Measurements from ENCODE around the gene DLG1. TPM values are rescaled to one million over a fixed set of nuclear protein-coding genes. Genes with fewer than 3 reads are reported as not detected.
"Not testable (repeated sequence)": the region's sequence is repeated elsewhere in the genome, so short reads cannot be mapped to it uniquely, and the experiment has no call there.

DLG1 gene
- total and polyA plus RNA-seq, 4 donors, result 47.8 to 130 (median 67.9) TPM

- WGBS (ENCODE audit: insufficient coverage), result 100% methylated on average over 1 of the region's 4 CpGs
- no peak for DNase-seq (ENCODE audit: low read depth in 4 of 6, low spot score in 6 of 6)
These were observed 214.9 kb downstream of the DLG1 start for GRCh38 chr3:197083486-197083885.

GRCh38 chr3:197082871-197083270 lies 215.5 kb downstream of the DLG1 start:
- H3K4me1 ChIP-seq (ENCODE audit: control insufficient read depth, insufficient read depth, low read length), result no peaks in the 10 kb centered on the region
- H3K27ac ChIP-seq (ENCODE audit: low read depth, low read length), result no peak overlapping the region
- no peak overlapping the region for H3K4me3 ChIP-seq (ENCODE audit: low read depth, low read length)
- DNase-seq (ENCODE audit: low read depth in 4 of 6, low spot score in 6 of 6), result peak in 1 of 6 donors; percentile 20
- WGBS (ENCODE audit: insufficient coverage), result no CpG with 5 or more reads among the region's 2 CpGs
- H3K9me3 ChIP-seq (ENCODE audit: control insufficient read depth, insufficient read depth, low read length), result no peaks in the 10 kb centered on the region
- peaks cover 4% of the 10 kb centered on the region for H3K36me3 ChIP-seq (ENCODE audit: control insufficient read depth, insufficient read depth, low read length)
- H3K27me3 ChIP-seq (ENCODE audit: control insufficient read depth, insufficient read depth, low read length), result no peaks in the 10 kb centered on the region

More at GRCh38 chr3:197083486-197083885, 214.9 kb downstream of the DLG1 start:
- Histone ChIP-seq H3K4me3 (ENCODE audit: low read depth, low read length) (no peak overlapping the region), H3K27me3 (ENCODE audit: control insufficient read depth, insufficient read depth, low read length) (no peaks in the 10 kb centered on the region), H3K4me1 (ENCODE audit: control insufficient read depth, insufficient read depth, low read length) (no peaks in the 10 kb centered on the region), H3K36me3 (ENCODE audit: control insufficient read depth, insufficient read depth, low read length) (peaks cover 4% of the 10 kb centered on the region), H3K27ac (ENCODE audit: low read depth, low read length) (no peak overlapping the region), H3K9me3 (ENCODE audit: control insufficient read depth, insufficient read depth, low read length) (no peaks in the 10 kb centered on the region)

- DNase-seq (ENCODE audit: low read depth in 4 of 6, low spot score in 6 of 6), result no peak
- no peak overlapping the region for H3K27ac ChIP-seq (ENCODE audit: low read depth, low read length)
- H3K4me1 ChIP-seq (ENCODE audit: control insufficient read depth, insufficient read depth, low read length), result no peaks in the 10 kb centered on the region
- WGBS (ENCODE audit: insufficient coverage), result 97% methylated on average over 8 of the region's 10 CpGs
- H3K4me3 ChIP-seq (ENCODE audit: low read depth, low read length), result no peak overlapping the region
- H3K9me3 ChIP-seq (ENCODE audit: control insufficient read depth, insufficient read depth, low read length), result no peaks in the 10 kb centered on the region
- H3K36me3 ChIP-seq (ENCODE audit: control insufficient read depth, insufficient read depth, low read length), result peaks cover 4% of the 10 kb centered on the region
- H3K27me3 ChIP-seq (ENCODE audit: control insufficient read depth, insufficient read depth, low read length), result no peaks in the 10 kb centered on the region
These were observed 218.1 kb downstream of the DLG1 start for GRCh38 chr3:197080344-197080743.

GRCh38 chr3:197076415-197076814 lies 222.0 kb downstream of the DLG1 start:
- 50% methylated on average over 2 of the region's 4 CpGs for WGBS (ENCODE audit: insufficient coverage)
- Histone ChIP-seq H3K27me3 (ENCODE audit: control insufficient read depth, insufficient read depth, low read length) (no peaks in the 10 kb centered on the region), H3K4me3 (ENCODE audit: low read depth, low read length) (no peak overlapping the region), H3K27ac (ENCODE audit: low read depth, low read length) (no peak overlapping the region), H3K36me3 (ENCODE audit: control insufficient read depth, insufficient read depth, low read length) (no peaks in the 10 kb centered on the region), H3K4me1 (ENCODE audit: control insufficient read depth, insufficient read depth, low read length) (no peaks in the 10 kb centered on the region), H3K9me3 (ENCODE audit: control insufficient read depth, insufficient read depth, low read length) (no peaks in the 10 kb centered on the region)
- DNase-seq (ENCODE audit: low read depth in 4 of 6, low spot score in 6 of 6), result peak in 5 of 6 donors; percentile 3 to 58 (median 12)

- H3K9me3 ChIP-seq (ENCODE audit: control insufficient read depth, insufficient read depth, low read length), result no peaks in the 10 kb centered on the region
- no CpG with 5 or more reads among the region's 1 CpG for WGBS (ENCODE audit: insufficient coverage)
- H3K27ac ChIP-seq (ENCODE audit: low read depth, low read length), result no peak overlapping the region
- H3K27me3 ChIP-seq (ENCODE audit: control insufficient read depth, insufficient read depth, low read length), result no peaks in the 10 kb centered on the region
- DNase-seq (ENCODE audit: low read depth in 4 of 6, low spot score in 6 of 6), result no peak
- H3K4me3 ChIP-seq (ENCODE audit: low read depth, low read length), result no peak overlapping the region
- H3K4me1 ChIP-seq (ENCODE audit: control insufficient read depth, insufficient read depth, low read length), result no peaks in the 10 kb centered on the region
- peaks cover 6% of the 10 kb centered on the region for H3K36me3 ChIP-seq (ENCODE audit: control insufficient read depth, insufficient read depth, low read length)
These were observed 230.3 kb downstream of the DLG1 start for GRCh38 chr3:197068077-197068476.

- Histone ChIP-seq H3K27ac (ENCODE audit: low read depth, low read length) (no peak overlapping the region), H3K36me3 (ENCODE audit: control insufficient read depth, insufficient read depth, low read length) (peaks cover 6% of the 10 kb centered on the region), H3K27me3 (ENCODE audit: control insufficient read depth, insufficient read depth, low read length) (no peaks in the 10 kb centered on the region), H3K9me3 (ENCODE audit: control insufficient read depth, insufficient read depth, low read length) (no peaks in the 10 kb centered on the region), H3K4me1 (ENCODE audit: control insufficient read depth, insufficient read depth, low read length) (no peaks in the 10 kb centered on the region), H3K4me3 (ENCODE audit: low read depth, low read length) (no peak overlapping the region)
- 100% methylated on average over 1 of the region's 1 CpG for WGBS (ENCODE audit: insufficient coverage)
- no peak for DNase-seq (ENCODE audit: low read depth in 4 of 6, low spot score in 6 of 6)
These were observed 233.6 kb downstream of the DLG1 start for GRCh38 chr3:197064771-197065170.

- Histone ChIP-seq H3K27ac (ENCODE audit: low read depth, low read length) (no peak overlapping the region), H3K4me3 (ENCODE audit: low read depth, low read length) (no peak overlapping the region), H3K4me1 (ENCODE audit: control insufficient read depth, insufficient read depth, low read length) (no peaks in the 10 kb centered on the region), H3K9me3 (ENCODE audit: control insufficient read depth, insufficient read depth, low read length) (no peaks in the 10 kb centered on the region), H3K27me3 (ENCODE audit: control insufficient read depth, insufficient read depth, low read length) (no peaks in the 10 kb centered on the region), H3K36me3 (ENCODE audit: control insufficient read depth, insufficient read depth, low read length) (peaks cover 12% of the 10 kb centered on the region)
- DNase-seq (ENCODE audit: low read depth in 4 of 6, low spot score in 6 of 6), result peak in 1 of 6 donors; percentile 55
- whole genome bisulfite sequencing (ENCODE audit: insufficient coverage), result no CpG with 5 or more reads among the region's 4 CpGs
These were observed 236.0 kb downstream of the DLG1 start for GRCh38 chr3:197062446-197062845.

GRCh38 chr3:197051637-197052036 lies 246.8 kb downstream of the DLG1 start:
- not testable (repeated sequence) for H3K9me3 ChIP-seq (ENCODE audit: control insufficient read depth, insufficient read depth, low read length); DNase-seq (ENCODE audit: low read depth in 4 of 6, low spot score in 6 of 6); H3K4me1 ChIP-seq (ENCODE audit: control insufficient read depth, insufficient read depth, low read length); H3K4me3 ChIP-seq (ENCODE audit: low read depth, low read length); H3K27me3 ChIP-seq (ENCODE audit: control insufficient read depth, insufficient read depth, low read length); H3K27ac ChIP-seq (ENCODE audit: low read depth, low read length)
- H3K36me3 ChIP-seq (ENCODE audit: control insufficient read depth, insufficient read depth, low read length), result peaks cover 24% of the 10 kb centered on the region
- no CpG with 5 or more reads among the region's 6 CpGs for WGBS (ENCODE audit: insufficient coverage)

GRCh38 chr3:197050511-197050910 lies 247.9 kb downstream of the DLG1 start:
- Histone ChIP-seq H3K27me3 (ENCODE audit: control insufficient read depth, insufficient read depth, low read length) (no peaks in the 10 kb centered on the region), H3K4me3 (ENCODE audit: low read depth, low read length) (no peak overlapping the region), H3K9me3 (ENCODE audit: control insufficient read depth, insufficient read depth, low read length) (no peaks in the 10 kb centered on the region), H3K4me1 (ENCODE audit: control insufficient read depth, insufficient read depth, low read length) (no peaks in the 10 kb centered on the region), H3K27ac (ENCODE audit: low read depth, low read length) (no peak overlapping the region), H3K36me3 (ENCODE audit: control insufficient read depth, insufficient read depth, low read length) (peaks cover 25% of the 10 kb centered on the region)
- DNase-seq (ENCODE audit: low read depth in 4 of 6, low spot score in 6 of 6), result no peak
- WGBS (ENCODE audit: insufficient coverage), result 100% methylated on average over 1 of the region's 2 CpGs

- H3K27me3 ChIP-seq (ENCODE audit: control insufficient read depth, insufficient read depth, low read length), result no peaks in the 10 kb centered on the region
These were observed 255.9 kb downstream of the DLG1 start for GRCh38 chr3:197042539-197042938.

More at GRCh38 chr3:197042539-197042938, 255.9 kb downstream of the DLG1 start:
- no peak overlapping the region for H3K4me3 ChIP-seq (ENCODE audit: low read depth, low read length)
- no peak for DNase-seq (ENCODE audit: low read depth in 4 of 6, low spot score in 6 of 6)
- no peaks in the 10 kb centered on the region for H3K9me3 ChIP-seq (ENCODE audit: control insufficient read depth, insufficient read depth, low read length)
- WGBS (ENCODE audit: insufficient coverage), result no CpG with 5 or more reads among the region's 4 CpGs
- H3K4me1 ChIP-seq (ENCODE audit: control insufficient read depth, insufficient read depth, low read length), result no peaks in the 10 kb centered on the region
- H3K27ac ChIP-seq (ENCODE audit: low read depth, low read length), result no peak overlapping the region
- peaks cover 3% of the 10 kb centered on the region for H3K36me3 ChIP-seq (ENCODE audit: control insufficient read depth, insufficient read depth, low read length)

All from spinal cord (tissue), 10 donors.